Astrocyte of the cerebellum (primary cell): ENCODE data around the gene NUDT2.
"Not testable (repeated sequence)": the region's sequence is repeated elsewhere in the genome, so short reads cannot be mapped to it uniquely, and the experiment has no call there.

Experiments used
- DNase-seq: peaks from one replicate; pipeline ENCODE4 v3.0.0-alpha.2; 2011; ENCODE audit warnings: low read depth
- H3K4me3 ChIP-seq: 2 replicates; pipeline ENCODE4 v1.5.1; 2011; ENCODE audit warnings: mild to moderate bottlenecking, low read depth, low read length, moderate library complexity
- in situ Hi-C: cut with HindIII; loops from 2 replicates; pipeline ENCODE4 v1.10.0; 2017; ENCODE audit warnings: low sequenced_read_pairs
- TF ChIP-seq, protein P1 (sequence below): IDR thresholded peaks from 2 replicates; pipeline ENCODE4 v1.5.1; 2012; ENCODE audit warnings: low read length, low read depth, moderate library complexity, mild to moderate bottlenecking; ENCODE audit errors: missing control alignments

The NUDT2 gene

DNA sequence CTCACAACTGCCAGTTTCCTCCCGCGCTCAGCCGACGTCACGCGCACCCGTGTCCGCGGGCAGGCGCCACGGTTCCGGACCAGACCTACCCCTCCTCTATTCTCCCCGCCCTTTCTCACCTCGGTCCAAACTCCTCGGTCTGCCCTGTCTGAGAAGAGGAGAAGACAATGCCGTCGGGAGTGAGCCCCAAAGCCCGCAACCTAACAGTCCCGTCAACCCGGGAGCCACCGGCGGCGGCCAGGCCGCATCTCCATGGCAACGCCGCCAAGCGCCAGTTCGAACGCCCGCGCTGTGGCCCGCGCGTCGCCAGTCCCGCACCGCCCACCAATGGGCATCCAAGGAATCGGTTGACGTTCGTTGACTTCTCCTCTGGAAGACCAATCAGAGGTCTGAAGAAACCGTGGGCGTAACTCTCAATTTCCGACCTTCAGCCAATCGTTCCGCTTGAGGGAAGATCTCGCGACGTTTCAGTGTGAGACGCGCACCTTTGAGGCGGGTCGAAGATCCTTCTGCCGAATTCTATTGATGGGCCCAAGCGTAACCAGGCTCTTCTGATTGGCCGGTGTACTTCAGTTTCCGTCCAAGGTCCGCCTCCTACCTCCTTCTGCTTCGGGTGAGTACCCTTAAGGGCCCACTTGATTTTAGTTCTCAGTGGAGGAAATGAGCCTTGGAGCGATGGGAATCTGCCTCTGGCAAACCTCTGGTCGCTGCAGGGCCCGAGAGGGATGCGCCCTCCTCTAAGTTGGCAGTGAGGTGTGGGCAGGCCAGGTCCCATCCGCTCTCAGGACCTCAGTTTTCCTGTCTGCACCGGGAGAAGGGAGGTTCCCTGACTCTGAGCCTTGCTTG, at the start of gene NUDT2, which contains the start of gene KIF24:
Gene NUDT2, plus strand, starts transcription at position 583 of the 846 bp plus-strand sequence. CDS start 9,471 bp downstream, outside the sequence.
Gene KIF24, minus strand, starts transcription at position 282 of the 846 bp plus-strand sequence. CDS start 17,922 bp downstream, outside the sequence.
- H3K4me3 ChIP-seq: peak within 1 kb of the TSS; percentile 81
- DNase-seq: peak; percentile 100
- TF ChIP-seq, protein P1, sequence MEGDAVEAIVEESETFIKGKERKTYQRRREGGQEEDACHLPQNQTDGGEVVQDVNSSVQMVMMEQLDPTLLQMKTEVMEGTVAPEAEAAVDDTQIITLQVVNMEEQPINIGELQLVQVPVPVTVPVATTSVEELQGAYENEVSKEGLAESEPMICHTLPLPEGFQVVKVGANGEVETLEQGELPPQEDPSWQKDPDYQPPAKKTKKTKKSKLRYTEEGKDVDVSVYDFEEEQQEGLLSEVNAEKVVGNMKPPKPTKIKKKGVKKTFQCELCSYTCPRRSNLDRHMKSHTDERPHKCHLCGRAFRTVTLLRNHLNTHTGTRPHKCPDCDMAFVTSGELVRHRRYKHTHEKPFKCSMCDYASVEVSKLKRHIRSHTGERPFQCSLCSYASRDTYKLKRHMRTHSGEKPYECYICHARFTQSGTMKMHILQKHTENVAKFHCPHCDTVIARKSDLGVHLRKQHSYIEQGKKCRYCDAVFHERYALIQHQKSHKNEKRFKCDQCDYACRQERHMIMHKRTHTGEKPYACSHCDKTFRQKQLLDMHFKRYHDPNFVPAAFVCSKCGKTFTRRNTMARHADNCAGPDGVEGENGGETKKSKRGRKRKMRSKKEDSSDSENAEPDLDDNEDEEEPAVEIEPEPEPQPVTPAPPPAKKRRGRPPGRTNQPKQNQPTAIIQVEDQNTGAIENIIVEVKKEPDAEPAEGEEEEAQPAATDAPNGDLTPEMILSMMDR: no peak
- in situ Hi-C loops: no loop called here

GRCh38 chr9:34282096-34282495, 47.3 kb upstream of the NUDT2 start:
- TF ChIP-seq, protein P1: no peak
- no peak overlapping the region for H3K4me3 ChIP-seq
- DNase-seq: no peak
- in situ Hi-C loops: no loop called here

DNA sequence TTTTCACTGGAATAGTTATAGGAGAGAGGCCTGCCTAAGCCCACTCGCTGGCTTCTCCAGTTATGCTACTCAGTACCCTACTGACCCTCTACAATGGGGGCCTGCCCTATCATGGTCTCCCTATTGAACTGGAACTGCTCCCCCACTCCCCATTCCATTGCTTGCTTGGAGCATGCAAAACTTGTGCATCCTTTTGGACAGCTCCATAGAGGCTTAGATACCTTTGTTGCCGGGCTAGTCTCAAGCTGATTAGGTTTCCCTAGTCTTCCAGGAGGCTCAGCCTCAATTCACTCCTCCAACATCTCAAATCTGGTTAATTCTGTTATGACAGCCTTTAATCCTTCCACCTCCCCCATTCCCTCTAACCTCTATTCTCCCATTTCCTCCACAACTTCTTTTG, 40.2 kb upstream of the NUDT2 start:
- no peak overlapping the region for H3K4me3 ChIP-seq
- TF ChIP-seq, protein P1: no peak
- in situ Hi-C loops: loop anchor here (5.0 kb wide), 1 partner anchor 87 kb away; no protein-coding TSS in a partner anchor
- no peak for DNase-seq

- H3K4me3 ChIP-seq: no peak overlapping the region
- no peak for DNase-seq
- in situ Hi-C loops: no loop called here
- TF ChIP-seq, protein P1: no peak
These were observed 38.3 kb upstream of the NUDT2 start for GRCh38 chr9:34291023-34291422.

GRCh38 chr9:34291423-34291822, 37.9 kb upstream of the NUDT2 start:
- no peak overlapping the region for H3K4me3 ChIP-seq
- DNase-seq: no peak
- in situ Hi-C loops: no loop called here
- TF ChIP-seq, protein P1: no peak

- TF ChIP-seq, protein P1: no peak
- DNase-seq: no peak
- no peak overlapping the region for H3K4me3 ChIP-seq
- in situ Hi-C loops: no loop called here
These were observed 36.8 kb upstream of the NUDT2 start for GRCh38 chr9:34292552-34292951.

DNA sequence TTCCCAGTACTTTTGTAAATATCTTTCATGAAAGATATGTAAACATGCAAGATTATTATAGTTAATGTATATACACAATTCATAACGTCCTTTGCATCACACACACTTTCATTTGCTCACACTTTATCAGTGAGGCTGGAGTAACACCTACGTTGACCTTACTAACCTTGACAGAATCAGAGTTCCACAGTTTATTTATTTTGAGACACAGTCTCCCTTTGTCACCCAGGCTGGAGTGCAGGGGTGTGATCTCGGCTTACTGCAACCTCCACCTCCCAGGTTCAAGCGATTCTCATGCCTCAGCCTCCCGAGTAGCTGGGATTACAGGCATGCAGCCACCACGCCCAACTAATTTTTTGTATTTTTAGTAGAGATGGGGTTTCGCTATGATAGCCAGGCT, 28.3 kb upstream of the NUDT2 start:
- in situ Hi-C loops, DNase-seq, H3K4me3 ChIP-seq: not testable (repeated sequence)

DNA sequence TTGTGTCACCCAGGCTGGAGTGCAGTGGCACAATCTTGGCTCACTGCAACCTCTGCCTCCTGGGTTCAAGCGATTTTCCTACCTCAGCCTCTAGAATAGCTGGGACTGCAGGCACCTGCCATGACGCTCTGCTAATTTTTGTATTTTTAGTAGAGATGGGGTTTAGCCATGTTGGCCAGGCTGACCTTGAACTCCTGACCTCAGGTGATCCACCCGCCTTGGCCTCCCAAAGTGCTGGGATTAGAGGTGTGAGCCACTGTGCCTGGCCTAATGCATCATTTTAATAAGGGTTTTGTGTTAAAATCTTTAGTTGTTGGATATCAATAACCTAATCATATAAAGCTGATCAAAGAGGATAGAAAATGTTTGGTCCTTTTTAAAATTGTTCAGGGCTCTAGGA, 21.1 kb upstream of the NUDT2 start:
- DNase-seq, in situ Hi-C loops, H3K4me3 ChIP-seq: not testable (repeated sequence)
